HepG2 (cell line): ENCODE data around the gene TRPC4AP. TPM values are rescaled to one million over a fixed set of nuclear protein-coding genes. Genes with fewer than 3 reads are reported as not detected.

Source experiments
- ATM ChIP-seq: fragments of 450-650 bp; IDR thresholded peaks from 2 replicates; pipeline ENCODE4 v1.7.1; 2017; ENCODE audit warnings: mild to moderate bottlenecking, borderline replicate concordance
- ATRX ChIP-seq: sonication (generic); formaldehyde crosslinking; IDR thresholded peaks from 2 replicates; pipeline ENCODE4 v1.4.0; 2020; ENCODE audit warnings: missing genetic modification reagents, borderline replicate concordance
- BCL3 ChIP-seq: sonication (generic); formaldehyde crosslinking; IDR thresholded peaks from 2 replicates; pipeline ENCODE4 v1.5.1; 2020; ENCODE audit warnings: mild to moderate bottlenecking, missing genetic modification reagents, moderate library complexity
- BCL6 ChIP-seq: IDR thresholded peaks from 2 replicates; pipeline ENCODE4 v1.6.1; 2016; ENCODE audit warnings: missing genetic modification reagents, missing compliant biosample characterization
- CAMTA2 ChIP-seq: sonication (generic); formaldehyde crosslinking; IDR thresholded peaks from 2 replicates; pipeline ENCODE4 v1.4.0; 2020; ENCODE audit warnings: mild to moderate bottlenecking, missing genetic modification reagents, borderline replicate concordance
- HDAC2 ChIP-seq: sonication (generic); formaldehyde crosslinking; IDR thresholded peaks from 2 replicates; pipeline ENCODE4 v1.4.0; 2020; ENCODE audit warnings: missing genetic modification reagents
- HNRNPL ChIP-seq: fragments of 200-400 bp; formaldehyde crosslinking; IDR thresholded peaks from 2 replicates; pipeline ENCODE4 v1.6.1; 2017; ENCODE audit warnings: mild to moderate bottlenecking, low read depth, low read length
- MAFF ChIP-seq: IDR thresholded peaks from 2 replicates; pipeline ENCODE4 v1.6.1; 2011; ENCODE audit warnings: low read depth, low read length, improper control_type of control experiment
- NKX3-1 ChIP-seq: sonication (generic); formaldehyde crosslinking; IDR thresholded peaks from 2 replicates; pipeline ENCODE4 v1.5.0; 2020; ENCODE audit warnings: missing genetic modification reagents
- SKI ChIP-seq: fragments of 450-650 bp; IDR thresholded peaks from one replicate; pipeline ENCODE4 v1.6.1; 2018; ENCODE audit warnings: mild to moderate bottlenecking; ENCODE audit not compliant: partially characterized antibody
- STAT5B ChIP-seq: sonication (generic); formaldehyde crosslinking; IDR thresholded peaks from 2 replicates; pipeline ENCODE4 v1.4.0; 2020; ENCODE audit warnings: missing genetic modification reagents
- THAP9 ChIP-seq: sonication (generic); formaldehyde crosslinking; IDR thresholded peaks from 2 replicates; pipeline ENCODE4; 2020; ENCODE audit warnings: missing genetic modification reagents, mild to moderate bottlenecking, borderline replicate concordance
- ZBTB42 ChIP-seq: sonication (generic); formaldehyde crosslinking; IDR thresholded peaks from 2 replicates; pipeline ENCODE4 v1.5.0; 2020; ENCODE audit warnings: mild to moderate bottlenecking, missing genetic modification reagents
- ZFP37 ChIP-seq: sonication (generic); formaldehyde crosslinking; IDR thresholded peaks from 2 replicates; pipeline ENCODE4 v1.4.0; 2020; ENCODE audit warnings: missing genetic modification reagents, borderline replicate concordance
- ZNF10 ChIP-seq: sonication (generic); formaldehyde crosslinking; IDR thresholded peaks from 2 replicates; pipeline ENCODE4 v1.4.0; 2020; ENCODE audit warnings: mild to moderate bottlenecking, low read depth, missing genetic modification reagents, borderline replicate concordance
- ZNF136 ChIP-seq: sonication (generic); formaldehyde crosslinking; IDR thresholded peaks from 2 replicates; pipeline ENCODE4 v1.8.1; 2022; ENCODE audit warnings: low read depth, mild to moderate bottlenecking, moderate library complexity, missing genetic modification reagents
- ZNF703 ChIP-seq: sonication (generic); formaldehyde crosslinking; IDR thresholded peaks from 2 replicates; pipeline ENCODE4 v1.5.1; 2020; ENCODE audit warnings: missing genetic modification reagents, mild to moderate bottlenecking, moderate library complexity, borderline replicate concordance
- ZSCAN31 ChIP-seq: sonication (generic); formaldehyde crosslinking; IDR thresholded peaks from 2 replicates; pipeline ENCODE4 v1.5.0; 2020; ENCODE audit warnings: low read depth, mild to moderate bottlenecking, missing genetic modification reagents
- polyA plus RNA-seq, 8 experiments: library from polyadenylated mRNA; depleted of rRNA in 3 of 8; stranded (reverse) in 7 of 8; unstranded in 1 of 8; fragments of >200 nt; fragmentation: Illumina TruSeq in 4 of 8; extraction: Trizol in 4 of 8; gene quantifications; 2 replicates each; pipeline versions ENCODE4 v1.2.1 to v1.2.3, GENCODE V29; 2011 to 2016; ENCODE audit warnings: low read depth in 4 of 8, missing spikeins in 1 of 8, mixed read lengths in 1 of 8; ENCODE audit not compliant: insufficient read depth in 1 of 8
- total RNA-seq, 5 experiments: library from RNA; depleted of rRNA; stranded (reverse); fragments of >200 nt; fragmentation: Illumina TruSeq; extraction: Trizol; gene quantifications; 2 replicates each; pipeline ENCODE4 v1.2.3, GENCODE V29; 2016; ENCODE audit warnings: low read depth in 1 of 5
- TF ChIP-seq, protein P1 (sequence below): sonication (generic); formaldehyde crosslinking; IDR thresholded peaks from 2 replicates; pipeline ENCODE4 v1.8.1; 2023; ENCODE audit warnings: missing genetic modification reagents, mild to moderate bottlenecking, borderline replicate concordance
- TF ChIP-seq, protein P2 (sequence below): sonication (generic); formaldehyde crosslinking; IDR thresholded peaks from 2 replicates; pipeline ENCODE4 v1.5.0; 2020; ENCODE audit warnings: missing genetic modification reagents
- TF ChIP-seq, protein P3 (sequence below): sonication (generic); formaldehyde crosslinking; IDR thresholded peaks from 2 replicates; pipeline ENCODE4 v1.4.0; 2020; ENCODE audit warnings: low read depth, mild to moderate bottlenecking, missing genetic modification reagents
- TF ChIP-seq, protein P4 (sequence below): sonication (generic); formaldehyde crosslinking; IDR thresholded peaks from 2 replicates; pipeline ENCODE4 v1.4.0; 2020; ENCODE audit warnings: mild to moderate bottlenecking, missing genetic modification reagents

TRPC4AP gene
- total and polyA plus RNA-seq, 2 of the 13 experiments (the other 11 are each of a cell fraction or from before 2014, with no cell fraction given): 136 to 137 TPM

DNA sequence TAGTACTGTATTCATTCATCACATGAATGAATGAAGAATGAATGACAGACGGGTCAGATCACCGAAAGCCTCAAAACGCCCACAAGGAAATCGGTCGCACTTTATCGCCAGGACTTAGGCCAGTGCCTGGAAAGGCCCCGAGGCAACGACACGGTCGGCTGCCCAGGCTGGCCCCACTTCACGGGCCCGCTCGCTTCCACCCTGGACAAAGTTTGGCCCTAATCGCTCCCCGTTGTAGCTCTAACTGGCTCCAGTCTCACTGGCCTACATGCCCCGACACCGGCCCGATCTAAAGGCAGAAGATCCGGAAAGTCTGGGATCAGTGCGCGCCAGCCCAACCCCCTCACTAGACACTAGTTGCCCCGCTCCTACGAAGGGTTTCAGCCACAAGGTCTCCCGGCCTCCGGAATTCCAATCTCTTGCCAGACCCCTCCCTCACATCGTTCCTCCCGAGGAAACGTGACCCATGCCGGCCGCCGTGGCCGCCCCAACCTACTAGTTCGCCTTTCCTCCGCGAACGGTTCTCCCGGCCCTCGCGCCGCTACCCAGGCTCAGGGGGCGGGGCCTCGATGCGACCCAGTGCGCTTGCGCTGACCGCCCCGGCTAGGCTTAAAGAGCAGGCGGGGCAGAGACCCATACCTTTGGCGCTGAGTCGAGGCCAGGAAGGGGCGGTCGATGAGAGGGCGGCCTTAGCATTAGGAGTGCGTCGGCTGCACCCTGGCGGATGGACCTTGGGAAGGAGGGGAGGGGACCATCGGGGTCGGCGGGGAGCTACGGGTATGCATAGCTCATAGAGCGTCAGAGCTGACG is 137.2 kb downstream of the TRPC4AP start, which contains the start of the genes GSS and MYH7B (continued):
- TF ChIP-seq, protein P1, sequence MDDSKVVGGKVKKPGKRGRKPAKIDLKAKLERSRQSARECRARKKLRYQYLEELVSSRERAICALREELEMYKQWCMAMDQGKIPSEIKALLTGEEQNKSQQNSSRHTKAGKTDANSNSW (CRISPR knock-in tag): peak; percentile 98; the same call in 1 of the 2 replicates
- TF ChIP-seq BCL3 (CRISPR knock-in tag) (peak; percentile 99), ZBTB42 (CRISPR knock-in tag) (0 out of 2 replicates have a peak, but pooled peaks have one; percentile 84), HDAC2 (CRISPR knock-in tag) (peak; percentile 81), ATRX (CRISPR knock-in tag) (peak; percentile 90; the same call in 1 of the 2 replicates), STAT5B (CRISPR knock-in tag) (no peak), NKX3-1 (peak; percentile 66), ATM (no peak), SKI (peak; percentile 86), ZFP37 (peak; percentile 48), MAFF (no peak), ZSCAN31 (CRISPR knock-in tag) (peak; percentile 99), ZNF703 (peak; percentile 82; the same call in 1 of the 2 replicates), HNRNPL (peak; percentile 67; the same call in 1 of the 2 replicates), ZNF136 (CRISPR knock-in tag) (peak; percentile 99), CAMTA2 (CRISPR knock-in tag) (peak; percentile 92; the same call in 1 of the 2 replicates), ZNF10 (CRISPR knock-in tag) (no peak), THAP9 (CRISPR knock-in tag) (peak; percentile 99; the same call in 1 of the 2 replicates), BCL6 (CRISPR knock-in tag) (peak; percentile 76)
- TF ChIP-seq, protein P2, sequence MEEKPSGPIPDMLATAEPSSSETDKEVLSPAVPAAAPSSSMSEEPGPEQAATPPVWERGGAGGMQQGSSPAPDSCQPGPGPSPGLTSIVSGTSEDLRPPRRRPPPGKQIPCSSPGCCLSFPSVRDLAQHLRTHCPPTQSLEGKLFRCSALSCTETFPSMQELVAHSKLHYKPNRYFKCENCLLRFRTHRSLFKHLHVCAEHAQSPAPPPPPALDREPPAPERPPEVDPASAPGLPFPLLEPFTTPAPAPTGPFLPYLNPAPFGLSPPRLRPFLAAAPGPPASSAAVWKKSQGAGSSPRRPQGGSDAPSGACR (CRISPR knock-in tag): peak; percentile 100
- TF ChIP-seq, protein P3, sequence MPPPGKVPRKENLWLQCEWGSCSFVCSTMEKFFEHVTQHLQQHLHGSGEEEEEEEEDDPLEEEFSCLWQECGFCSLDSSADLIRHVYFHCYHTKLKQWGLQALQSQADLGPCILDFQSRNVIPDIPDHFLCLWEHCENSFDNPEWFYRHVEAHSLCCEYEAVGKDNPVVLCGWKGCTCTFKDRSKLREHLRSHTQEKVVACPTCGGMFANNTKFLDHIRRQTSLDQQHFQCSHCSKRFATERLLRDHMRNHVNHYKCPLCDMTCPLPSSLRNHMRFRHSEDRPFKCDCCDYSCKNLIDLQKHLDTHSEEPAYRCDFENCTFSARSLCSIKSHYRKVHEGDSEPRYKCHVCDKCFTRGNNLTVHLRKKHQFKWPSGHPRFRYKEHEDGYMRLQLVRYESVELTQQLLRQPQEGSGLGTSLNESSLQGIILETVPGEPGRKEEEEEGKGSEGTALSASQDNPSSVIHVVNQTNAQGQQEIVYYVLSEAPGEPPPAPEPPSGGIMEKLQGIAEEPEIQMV (CRISPR knock-in tag): peak; percentile 93
- TF ChIP-seq, protein P4, sequence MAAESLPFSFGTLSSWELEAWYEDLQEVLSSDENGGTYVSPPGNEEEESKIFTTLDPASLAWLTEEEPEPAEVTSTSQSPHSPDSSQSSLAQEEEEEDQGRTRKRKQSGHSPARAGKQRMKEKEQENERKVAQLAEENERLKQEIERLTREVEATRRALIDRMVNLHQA: no peak; the same call in 1 of the 2 replicates
